Stimulated activated CD4-positive, alpha-beta T cell treated with anti-CD3 and anti-CD28 coated beads, Interleukin-1b, Interleukin-23, amount 100 ng/mL, for 1 hour (primary cell): Measurements from ENCODE around the gene IRS2.
"Not testable (repeated sequence)": the region's sequence is repeated elsewhere in the genome, so short reads cannot be mapped to it uniquely, and the experiment has no call there.

Source experiments
- DNase-seq, 2 donors: peaks; one replicate each; pipeline ENCODE4 v3.0.0-alpha.2; 2020; ENCODE audit warnings: low read depth in 2 of 2

Gene IRS2, protein sequence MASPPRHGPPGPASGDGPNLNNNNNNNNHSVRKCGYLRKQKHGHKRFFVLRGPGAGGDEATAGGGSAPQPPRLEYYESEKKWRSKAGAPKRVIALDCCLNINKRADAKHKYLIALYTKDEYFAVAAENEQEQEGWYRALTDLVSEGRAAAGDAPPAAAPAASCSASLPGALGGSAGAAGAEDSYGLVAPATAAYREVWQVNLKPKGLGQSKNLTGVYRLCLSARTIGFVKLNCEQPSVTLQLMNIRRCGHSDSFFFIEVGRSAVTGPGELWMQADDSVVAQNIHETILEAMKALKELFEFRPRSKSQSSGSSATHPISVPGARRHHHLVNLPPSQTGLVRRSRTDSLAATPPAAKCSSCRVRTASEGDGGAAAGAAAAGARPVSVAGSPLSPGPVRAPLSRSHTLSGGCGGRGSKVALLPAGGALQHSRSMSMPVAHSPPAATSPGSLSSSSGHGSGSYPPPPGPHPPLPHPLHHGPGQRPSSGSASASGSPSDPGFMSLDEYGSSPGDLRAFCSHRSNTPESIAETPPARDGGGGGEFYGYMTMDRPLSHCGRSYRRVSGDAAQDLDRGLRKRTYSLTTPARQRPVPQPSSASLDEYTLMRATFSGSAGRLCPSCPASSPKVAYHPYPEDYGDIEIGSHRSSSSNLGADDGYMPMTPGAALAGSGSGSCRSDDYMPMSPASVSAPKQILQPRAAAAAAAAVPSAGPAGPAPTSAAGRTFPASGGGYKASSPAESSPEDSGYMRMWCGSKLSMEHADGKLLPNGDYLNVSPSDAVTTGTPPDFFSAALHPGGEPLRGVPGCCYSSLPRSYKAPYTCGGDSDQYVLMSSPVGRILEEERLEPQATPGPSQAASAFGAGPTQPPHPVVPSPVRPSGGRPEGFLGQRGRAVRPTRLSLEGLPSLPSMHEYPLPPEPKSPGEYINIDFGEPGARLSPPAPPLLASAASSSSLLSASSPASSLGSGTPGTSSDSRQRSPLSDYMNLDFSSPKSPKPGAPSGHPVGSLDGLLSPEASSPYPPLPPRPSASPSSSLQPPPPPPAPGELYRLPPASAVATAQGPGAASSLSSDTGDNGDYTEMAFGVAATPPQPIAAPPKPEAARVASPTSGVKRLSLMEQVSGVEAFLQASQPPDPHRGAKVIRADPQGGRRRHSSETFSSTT (N-terminal part only)

DNA sequence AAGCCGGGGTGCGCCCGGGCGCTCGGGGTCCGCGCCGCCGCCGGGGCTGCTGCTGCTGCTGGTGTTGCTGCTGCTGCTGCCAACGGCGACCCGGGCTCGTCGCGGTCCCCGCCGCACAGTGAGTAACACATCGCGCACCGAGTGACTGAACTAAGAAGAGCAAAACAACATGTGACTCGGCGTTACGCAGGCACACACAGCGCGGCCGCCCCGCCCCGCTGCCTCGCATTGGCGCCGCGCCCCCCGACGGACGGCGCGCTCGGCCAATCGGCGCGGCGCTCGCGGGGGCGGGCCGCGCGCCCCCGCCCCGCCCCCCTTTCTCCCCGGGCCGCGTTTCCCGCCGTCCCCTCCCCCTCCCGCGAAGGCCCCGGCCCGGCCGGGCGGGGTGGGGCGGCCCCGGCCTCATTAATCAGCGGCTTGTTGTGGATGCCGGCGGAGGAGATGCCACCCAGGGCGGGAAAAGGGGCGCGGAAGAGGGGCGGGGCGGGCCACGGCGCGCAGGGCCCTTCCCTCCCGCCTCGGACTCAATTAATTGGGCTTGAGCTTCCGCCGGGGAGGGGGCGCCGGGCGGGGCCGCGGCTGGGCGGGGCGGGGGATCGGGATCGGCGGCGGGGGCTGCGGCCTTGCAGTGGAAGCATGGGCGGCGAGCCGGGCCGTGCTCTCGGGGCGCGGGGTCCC lies at the start of gene IRS2:
TSS of gene IRS2 (minus strand) at position 127 of the 678 bp plus-strand sequence. CDS start 530 bp downstream, outside the sequence.
- DNase-seq = peak; percentile 73 to 87

DNA sequence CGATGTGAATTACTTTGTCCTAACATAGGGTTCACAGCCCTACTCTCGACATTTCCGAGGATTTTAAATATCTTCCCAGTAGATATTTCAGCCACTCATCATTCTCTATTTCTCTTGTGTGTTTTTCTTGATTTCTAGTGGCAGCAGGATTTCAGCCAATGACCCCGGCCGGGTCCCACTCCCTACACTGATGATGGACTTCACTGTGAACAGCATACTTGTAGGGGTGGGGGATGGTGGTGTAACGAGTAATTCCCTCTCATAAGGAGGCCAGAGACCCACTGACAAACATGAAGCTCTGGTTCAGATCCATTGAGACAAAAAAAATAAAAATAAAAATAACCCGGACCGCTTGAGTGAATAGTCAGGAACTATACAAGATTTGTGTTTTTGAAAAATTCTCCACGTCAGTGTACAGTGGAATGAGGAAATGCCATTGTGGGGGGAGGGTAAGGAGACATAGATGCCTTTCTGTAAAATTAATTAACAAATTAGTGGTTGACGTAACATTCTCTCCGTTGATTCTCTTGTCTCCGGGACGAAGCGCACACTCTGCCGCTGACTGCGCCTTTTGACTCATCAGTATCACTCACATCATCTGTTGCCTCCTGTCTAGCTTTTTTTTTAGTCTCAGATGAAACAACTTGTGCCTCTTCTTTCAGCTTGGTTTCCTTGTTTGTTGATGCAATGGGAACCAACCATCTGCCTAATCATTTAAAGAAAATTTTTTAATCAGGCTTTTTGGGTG lies 48.8 kb upstream of the IRS2 start:
- DNase-seq = no peak

DNA sequence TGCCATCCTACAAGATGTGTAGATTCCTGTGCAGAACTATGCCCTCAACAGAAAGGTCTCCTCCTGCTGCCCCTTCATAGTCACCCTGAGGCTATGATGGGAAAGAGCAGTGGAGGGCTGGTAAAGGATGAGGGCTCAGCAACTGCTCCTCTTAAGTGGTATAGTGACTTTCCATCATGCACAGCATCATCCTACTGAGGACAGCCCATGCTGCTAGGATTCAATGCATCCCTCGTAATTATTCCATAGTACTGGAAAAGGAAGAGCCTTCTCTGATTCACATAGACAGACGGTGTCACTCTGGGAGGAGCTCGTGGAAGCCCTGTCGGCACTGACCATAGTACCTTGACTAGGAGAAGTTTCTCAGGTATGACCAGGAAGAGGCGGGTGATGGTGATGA lies 47.6 kb upstream of the IRS2 start:
- DNase-seq = no peak

DNA sequence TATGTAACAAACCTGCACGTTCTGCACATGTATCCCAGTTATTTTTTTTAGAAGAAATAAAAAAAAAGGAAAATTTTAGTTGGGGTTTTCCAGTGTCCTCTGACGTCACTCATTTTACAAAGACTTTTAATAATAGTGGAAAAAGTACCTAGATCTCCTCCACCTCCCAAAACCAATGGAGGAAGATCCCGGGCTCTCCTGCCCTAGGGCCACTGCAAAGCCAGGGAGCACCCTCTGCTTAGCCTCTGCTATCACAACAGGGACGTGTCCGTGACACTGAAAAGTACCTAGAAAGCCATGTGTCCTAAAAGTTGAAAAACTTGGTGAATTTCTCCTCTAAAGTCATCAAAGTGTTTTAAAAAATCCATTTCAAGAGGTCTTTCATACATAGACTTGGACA lies 46.7 kb upstream of the IRS2 start:
- DNase-seq = no peak

DNA sequence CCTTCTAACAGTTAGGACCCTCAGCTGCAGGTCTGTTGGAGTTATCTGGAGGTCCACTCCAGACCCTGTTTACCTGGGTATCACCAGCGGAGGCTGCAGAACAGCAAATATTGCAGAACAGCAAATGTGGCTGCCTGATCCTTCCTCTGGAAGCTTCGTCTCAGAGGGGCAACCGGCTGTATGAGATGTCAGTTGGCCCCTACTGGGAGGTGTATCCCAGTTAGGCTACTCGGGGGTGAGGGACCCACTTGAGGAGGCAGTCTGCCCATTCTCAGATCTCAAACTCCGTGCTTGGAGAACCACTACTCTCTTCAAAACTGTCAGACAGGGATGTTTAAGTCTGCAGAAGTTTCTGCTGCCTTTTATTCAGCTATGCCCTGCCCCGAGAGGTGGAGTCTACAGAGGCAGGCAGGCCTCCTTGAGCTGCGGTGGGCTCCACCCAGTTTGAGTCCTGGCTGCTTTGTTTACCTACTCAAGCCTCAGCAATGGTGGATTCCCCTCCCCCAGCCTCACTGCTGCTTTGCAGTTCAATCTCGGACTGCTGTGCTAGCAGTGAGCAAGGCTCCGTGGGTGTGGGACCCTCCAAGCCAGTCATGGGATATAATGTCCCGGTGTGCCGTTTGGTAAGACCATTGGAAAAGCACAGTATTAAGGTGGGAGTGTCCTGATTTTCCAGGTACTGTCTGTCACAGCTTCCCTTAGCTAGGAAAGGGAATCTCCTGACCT lies 42.4 kb upstream of the IRS2 start:
- not testable (repeated sequence) for DNase-seq

DNA sequence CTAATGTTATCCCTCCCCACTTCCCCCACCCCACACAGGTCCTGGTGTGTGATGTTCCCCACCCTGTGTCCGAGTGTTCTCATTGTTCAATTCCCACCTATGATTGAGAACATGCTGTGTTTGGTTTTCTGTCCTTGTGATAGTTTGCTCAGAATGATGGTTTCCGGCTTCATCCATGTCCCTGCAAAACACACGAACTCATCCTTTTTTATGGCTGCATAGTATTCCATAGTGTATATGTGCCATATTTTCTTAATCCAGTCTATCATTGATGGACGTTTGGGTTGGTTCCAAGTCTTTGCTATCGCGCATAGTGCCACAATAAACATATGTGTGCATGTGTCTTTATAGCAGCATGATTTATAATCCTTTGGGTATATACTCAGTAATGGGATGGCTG lies 36.8 kb upstream of the IRS2 start:
- DNase-seq = not testable (repeated sequence)

DNA sequence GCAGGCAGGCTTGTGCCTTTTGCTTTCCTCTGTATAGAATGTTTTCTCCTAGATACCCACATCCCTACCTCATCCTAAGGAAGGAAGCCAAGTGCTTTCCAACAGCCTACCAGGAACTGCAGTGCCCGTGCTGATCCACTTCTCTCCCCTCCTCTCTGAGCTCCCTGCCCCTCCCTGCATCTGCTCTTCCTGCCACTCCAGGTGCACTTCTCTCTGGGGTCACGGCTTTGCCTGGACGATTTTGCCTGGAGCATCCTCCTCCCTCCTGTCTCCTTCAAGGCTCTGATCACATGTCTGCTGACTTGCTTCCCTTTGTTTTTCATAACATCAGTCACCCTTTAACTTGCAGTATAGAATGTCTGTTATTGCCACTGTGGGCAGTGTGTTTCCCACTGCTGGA lies 34.7 kb upstream of the IRS2 start:
- DNase-seq = no peak

DNA sequence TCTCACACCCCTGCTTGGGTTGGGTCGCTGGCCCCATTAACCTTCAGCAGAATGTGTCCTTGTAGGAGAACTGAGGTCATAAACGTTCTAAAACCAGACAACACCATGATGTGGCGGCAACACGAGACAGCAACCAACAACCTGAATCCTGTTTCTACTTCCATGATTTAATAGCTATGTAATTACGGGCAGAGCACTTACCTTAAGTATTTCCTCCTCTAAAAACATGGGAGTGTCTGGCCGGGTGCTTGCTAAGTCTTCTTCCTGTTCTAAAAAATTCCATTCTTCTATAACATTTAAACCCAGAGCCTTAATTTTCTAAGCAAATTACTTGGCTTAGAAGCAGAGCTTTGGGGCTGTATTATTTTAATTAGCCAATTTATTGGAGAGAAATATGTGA lies 33.5 kb upstream of the IRS2 start:
- DNase-seq = no peak

DNA sequence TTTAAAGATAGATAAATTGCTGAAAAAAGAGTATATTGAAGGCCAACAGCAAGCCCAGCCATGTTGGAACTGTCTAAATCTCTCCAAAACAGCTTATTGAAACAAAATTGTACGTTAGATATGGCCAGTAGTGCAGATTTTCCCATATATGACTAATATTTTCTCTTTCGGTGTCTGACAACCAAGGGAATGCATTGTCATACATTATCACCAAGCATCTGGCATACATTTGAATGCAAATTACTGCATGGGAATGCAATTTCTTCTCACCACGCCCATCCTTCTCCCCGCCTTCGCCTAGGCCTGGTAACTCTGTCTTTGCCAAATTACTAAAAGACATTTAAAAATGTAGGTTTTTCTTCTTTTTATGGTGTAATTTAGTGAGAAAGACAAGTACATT lies 32.5 kb upstream of the IRS2 start:
- no peak for DNase-seq

DNA sequence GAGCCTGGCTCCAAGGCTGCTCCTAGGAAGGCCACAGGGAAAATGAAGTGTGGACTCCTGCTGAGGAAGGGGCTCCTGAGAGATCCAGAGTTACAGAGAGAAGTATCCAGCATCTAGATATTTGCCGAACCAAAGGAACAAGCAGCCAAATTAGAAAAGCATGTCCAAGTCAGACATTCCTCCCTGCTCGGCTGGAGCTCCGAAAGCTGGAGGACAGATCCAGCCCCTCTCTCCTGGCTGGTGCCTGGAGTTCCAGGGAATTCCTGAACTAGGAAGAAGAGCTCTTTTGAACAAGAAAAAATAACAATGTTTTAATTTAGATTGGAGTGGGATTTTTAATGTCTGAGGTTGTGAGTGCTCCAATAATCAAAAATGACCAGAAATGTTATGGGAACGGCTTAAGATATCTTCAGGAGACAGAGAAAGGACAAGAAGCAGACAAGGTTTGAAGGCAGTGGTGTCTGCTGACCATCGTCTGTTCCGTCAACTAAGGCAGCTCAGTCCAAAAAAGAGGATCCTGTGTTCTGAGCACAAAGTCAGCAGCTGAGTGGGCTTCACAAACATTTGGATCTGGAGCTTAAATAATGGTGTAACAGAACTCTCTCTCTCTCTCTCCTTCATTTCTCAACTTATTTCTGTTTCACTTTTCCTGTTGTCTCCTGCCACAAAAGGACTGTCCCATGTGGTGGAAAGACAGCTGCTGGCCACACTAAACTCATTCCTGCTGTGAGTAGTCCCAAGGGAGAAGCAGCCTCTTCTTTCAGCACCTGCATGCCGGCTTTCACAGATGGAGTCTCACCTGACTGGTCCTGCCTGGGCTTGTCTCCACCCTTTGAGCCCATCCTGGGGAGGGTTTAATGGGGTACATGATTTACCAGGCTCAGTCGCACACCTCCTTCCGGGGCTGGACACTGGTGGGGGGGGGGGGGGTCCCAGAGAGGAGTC lies 31.5 kb upstream of the IRS2 start:
- DNase-seq = no peak

DNA sequence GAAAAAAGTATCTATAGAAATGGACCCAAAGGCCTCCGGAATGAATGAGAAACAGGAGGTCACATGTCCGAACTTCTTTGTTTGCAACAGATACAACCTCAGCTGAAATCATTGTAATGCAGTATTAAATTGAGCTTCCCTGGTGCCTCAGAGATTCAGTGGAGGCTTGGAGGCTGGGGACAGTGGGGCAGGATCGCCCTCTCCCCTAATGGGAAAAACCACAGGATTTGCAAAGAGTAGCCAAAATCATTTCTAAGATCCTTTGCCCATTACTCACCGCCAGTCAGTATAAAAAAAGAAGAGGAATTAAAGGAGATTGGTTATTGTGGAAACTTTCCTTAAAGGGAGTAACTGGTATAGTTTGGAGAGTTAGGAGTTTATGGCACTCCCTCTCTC lies 30.4 kb upstream of the IRS2 start:
- no peak for DNase-seq

DNA sequence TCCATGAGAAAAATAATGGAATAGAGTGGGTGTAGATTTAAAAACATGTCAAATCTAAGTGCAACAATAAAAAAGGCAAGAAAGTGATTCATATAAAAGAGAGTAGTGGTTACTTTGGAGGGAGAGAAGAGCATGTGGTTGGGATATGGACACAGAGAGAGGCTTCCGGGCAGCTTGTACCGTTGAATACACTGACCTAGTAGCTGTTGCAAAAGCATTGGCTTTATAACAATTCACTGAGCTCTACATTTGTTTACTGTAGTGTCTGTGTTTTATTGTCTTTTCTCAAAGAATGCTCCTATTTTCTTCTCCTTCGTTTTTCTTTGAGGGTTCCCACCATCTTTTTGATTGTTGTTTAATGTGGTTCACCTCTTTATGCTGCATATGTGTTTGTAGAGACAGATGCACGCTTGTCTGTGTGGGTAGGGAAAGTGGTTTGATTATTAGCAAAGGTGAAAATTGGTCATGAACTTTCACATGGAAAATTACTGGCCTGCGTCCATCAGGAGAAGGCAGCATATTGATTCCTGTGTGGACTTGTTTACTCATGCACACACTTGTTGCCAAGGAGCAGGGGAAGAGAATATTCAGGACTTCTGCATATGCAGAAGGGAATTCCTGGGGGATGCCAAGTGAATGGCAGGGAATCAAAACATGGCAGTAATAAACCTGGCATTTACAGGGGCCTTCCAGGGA lies 29.9 kb upstream of the IRS2 start:
- DNase-seq = no peak

DNA sequence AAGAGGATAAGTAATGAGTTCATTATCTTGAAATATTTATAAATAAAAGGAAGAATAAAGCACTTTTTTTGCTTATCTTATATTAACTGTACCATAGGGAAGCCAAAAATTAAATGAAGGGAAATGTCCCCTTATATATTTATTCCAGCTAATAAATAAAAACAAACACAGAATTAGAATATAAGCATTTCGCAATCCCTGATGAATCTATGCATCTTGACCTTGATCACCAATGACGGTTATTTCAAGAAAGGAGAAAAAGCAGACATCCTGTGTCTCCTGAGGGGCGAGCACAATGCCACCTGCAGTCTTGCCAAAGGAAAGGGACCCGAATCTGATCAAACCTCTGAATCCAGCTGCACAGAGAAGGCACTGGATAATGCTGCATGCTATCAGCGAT lies 29.3 kb upstream of the IRS2 start:
- no peak for DNase-seq

DNA sequence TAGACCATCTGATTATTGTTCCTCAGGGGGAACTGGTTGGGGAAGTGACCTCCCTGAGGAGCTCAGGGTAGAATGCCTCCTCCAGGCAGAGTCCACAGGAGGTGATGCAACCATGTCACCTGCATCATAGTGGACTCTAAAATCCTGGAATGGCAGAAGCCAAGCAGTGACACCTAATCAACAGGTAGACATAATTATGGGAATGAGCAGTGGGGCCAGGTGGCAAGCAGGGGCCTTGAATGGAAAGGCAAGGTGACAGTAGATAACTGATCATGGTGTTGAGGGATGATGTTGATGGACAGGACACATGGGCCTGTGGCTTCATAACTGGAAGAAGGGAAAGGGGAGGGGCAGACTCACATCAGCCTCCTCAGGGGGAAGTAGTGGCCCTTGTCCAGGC lies 27.3 kb upstream of the IRS2 start:
- no peak for DNase-seq

DNA sequence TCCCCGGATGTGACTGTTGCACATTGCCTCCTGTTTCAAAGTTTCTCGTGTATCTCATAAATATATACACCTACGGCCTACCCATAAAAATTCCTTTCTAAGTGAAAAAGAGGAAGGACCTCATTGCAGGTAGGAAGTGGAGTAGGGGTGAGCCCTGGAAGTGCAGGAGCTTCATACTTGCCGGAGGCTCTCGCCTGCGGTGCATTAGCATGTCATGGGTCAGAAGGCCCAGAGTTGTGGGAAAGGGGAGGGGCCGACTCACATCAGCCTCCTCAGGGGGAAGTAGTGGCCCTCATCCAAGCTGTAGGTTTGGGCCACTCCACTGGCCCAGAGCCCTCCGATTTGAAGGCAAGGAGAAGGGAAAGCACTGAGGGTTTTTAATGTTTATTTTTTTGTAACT lies 26.0 kb upstream of the IRS2 start:
- DNase-seq = no peak

DNA sequence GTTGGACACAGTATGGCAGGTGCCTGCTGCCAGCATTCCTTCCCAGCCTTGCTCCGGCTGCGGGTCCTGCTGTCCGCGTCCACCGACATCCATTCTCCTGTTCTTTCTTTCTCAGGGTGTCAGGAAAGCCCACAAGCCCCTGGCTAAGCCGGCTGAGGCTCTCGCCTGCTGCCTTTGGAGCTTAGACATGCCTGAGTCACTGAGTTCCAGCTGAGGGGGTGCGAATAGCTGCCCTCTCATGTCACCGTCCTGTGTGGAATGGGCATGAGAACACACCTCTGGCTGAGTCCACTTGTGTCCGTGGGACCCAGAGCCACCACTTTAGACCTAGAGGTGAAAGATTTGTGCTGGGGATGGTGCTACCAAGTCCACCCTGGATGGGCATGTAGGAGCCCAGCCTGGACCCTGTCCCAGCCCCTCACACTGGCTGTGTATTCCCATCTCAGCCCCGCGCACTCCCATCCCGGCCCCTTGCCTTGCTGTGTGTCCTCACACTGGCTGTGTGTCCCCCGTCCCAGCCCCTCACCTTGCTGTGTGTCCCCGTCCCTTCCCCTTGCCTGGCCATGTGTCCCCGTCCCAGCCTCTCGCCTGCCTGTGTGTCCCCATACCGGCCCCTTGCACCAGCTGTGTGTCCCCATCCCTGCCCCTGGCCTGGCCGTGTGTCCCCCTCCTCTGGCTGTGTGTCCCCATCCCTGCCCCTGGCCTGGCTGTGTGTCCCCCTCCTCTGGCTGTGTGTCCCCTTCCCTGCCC lies 24.6 kb upstream of the IRS2 start:
- no peak for DNase-seq

DNA sequence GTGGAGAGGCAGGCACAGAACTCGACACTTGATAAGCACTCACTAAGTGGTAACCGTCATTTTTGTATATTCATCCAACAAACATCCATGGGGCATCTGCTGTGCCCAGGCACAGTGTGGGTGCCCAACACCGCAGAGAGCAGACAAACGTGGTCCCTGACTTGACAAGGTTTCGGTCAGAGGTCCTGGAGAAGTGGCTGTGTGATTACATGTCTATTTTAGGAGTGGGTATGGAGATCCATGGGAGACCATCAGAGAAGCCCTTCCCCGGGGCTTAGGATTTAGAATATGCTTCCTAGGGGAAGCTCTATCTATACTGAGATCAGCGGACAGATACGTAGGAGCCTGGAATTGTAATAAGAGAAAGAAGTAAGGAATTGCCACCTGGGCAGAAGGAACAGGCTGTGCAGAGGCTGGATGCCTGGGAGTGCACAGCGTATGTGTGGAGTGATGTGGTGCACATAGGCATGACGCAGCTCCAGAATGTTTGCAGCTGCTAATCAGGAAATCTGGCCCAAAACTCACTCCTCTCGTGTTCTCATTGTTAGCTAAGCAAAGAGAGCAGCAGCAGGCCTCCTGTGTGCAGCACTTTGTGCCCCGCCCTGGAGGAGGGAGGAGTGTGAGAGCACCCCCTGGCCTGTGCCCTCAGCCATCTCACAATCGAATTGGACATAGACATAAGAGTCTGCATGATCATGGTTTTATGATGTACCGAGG lies 23.0 kb upstream of the IRS2 start:
- DNase-seq = no peak
